RWPE2 (cell line): Measurements from ENCODE around the gene NFU1.

Source experiments
- ATAC-seq: fragments of 200-7000 bp; cut with Tn5 transposase; 3 replicates; pipeline ENCODE4 v1.9.1; 2021; ENCODE audit warnings: low read depth
- DNase-seq: peaks from one replicate; pipeline ENCODE4 v3.0.0-alpha.2; 2020; ENCODE audit warnings: low spot score
- H3K27ac ChIP-seq: fragments of 450-650 bp; 2 replicates; pipeline ENCODE4 v1.5.1; 2017; ENCODE audit warnings: mild to moderate bottlenecking; ENCODE audit not compliant: poor library complexity, severe bottlenecking
- H3K27me3 ChIP-seq: fragments of 250-450 bp; sonication (Bioruptor Pico); 2 replicates; pipeline ENCODE4 v1.5.1; 2021; ENCODE audit warnings: mild to moderate bottlenecking, moderate library complexity; ENCODE audit not compliant: insufficient read depth, poor library complexity, severe bottlenecking
- H3K36me3 ChIP-seq: fragments of 250-450 bp; sonication (Bioruptor Pico); 2 replicates; pipeline ENCODE4 v1.5.1; 2020; ENCODE audit warnings: low read depth, mild to moderate bottlenecking, moderate library complexity
- H3K4me1 ChIP-seq: fragments of 250-450 bp; sonication (Bioruptor Pico); 2 replicates; pipeline ENCODE4 v1.5.1; 2021; ENCODE audit warnings: mild to moderate bottlenecking, moderate library complexity; ENCODE audit not compliant: insufficient read depth, poor library complexity, severe bottlenecking
- H3K4me3 ChIP-seq: fragments of 250-450 bp; sonication (Bioruptor Pico); 2 replicates; pipeline ENCODE4 v1.5.1; 2021; ENCODE audit warnings: mild to moderate bottlenecking, moderate library complexity; ENCODE audit not compliant: severe bottlenecking
- H3K9me3 ChIP-seq: fragments of 250-450 bp; sonication (Bioruptor Pico); 2 replicates; pipeline ENCODE4 v1.5.1; 2021; ENCODE audit warnings: mild to moderate bottlenecking, moderate library complexity; ENCODE audit not compliant: severe bottlenecking
- CTCF ChIP-seq: fragments of 450-650 bp; IDR thresholded peaks from one replicate; pipeline ENCODE4 v1.5.1; 2017; ENCODE audit warnings: mild to moderate bottlenecking, moderate library complexity; ENCODE audit not compliant: poor library complexity, severe bottlenecking

Gene NFU1

GRCh38 chr2:69393963-69394362 lies 43.3 kb downstream of the NFU1 start:
- H3K27me3 ChIP-seq = no peaks in the 10 kb centered on the region
- TF ChIP-seq CTCF = no peak
- ATAC-seq (no peak), DNase-seq (no peak)
- no peak overlapping the region for H3K27ac ChIP-seq
- no peaks in the 10 kb centered on the region for H3K9me3 ChIP-seq
- H3K4me3 ChIP-seq = no peak overlapping the region
- peaks cover 8% of the 10 kb centered on the region; the same call in 1 of the 2 replicates for H3K36me3 ChIP-seq
- H3K4me1 ChIP-seq = no peaks in the 10 kb centered on the region

- Histone ChIP-seq H3K9me3 (no peaks in the 10 kb centered on the region), H3K27me3 (no peaks in the 10 kb centered on the region), H3K36me3 (no peaks in the 10 kb centered on the region), H3K4me3 (no peak overlapping the region), H3K4me1 (peaks cover under 1% of the 10 kb centered on the region), H3K27ac (no peak overlapping the region)
- no peak for TF ChIP-seq CTCF
- DNase-seq = no peak
- no peak for ATAC-seq
Observed at GRCh38 chr2:69390471-69390870, 46.8 kb downstream of the NFU1 start.

GRCh38 chr2:69390001-69390400 lies 47.2 kb downstream of the NFU1 start:
- H3K27me3 ChIP-seq = no peaks in the 10 kb centered on the region
- H3K4me3 ChIP-seq = no peak overlapping the region
- DNase-seq = no peak
- H3K36me3 ChIP-seq = peaks cover 3% of the 10 kb centered on the region; the same call in 1 of the 2 replicates
- H3K4me1 ChIP-seq = peaks cover 5% of the 10 kb centered on the region
- no peak for ATAC-seq
- no peak for TF ChIP-seq CTCF
- no peak overlapping the region for H3K27ac ChIP-seq
- H3K9me3 ChIP-seq = no peaks in the 10 kb centered on the region

GRCh38 chr2:69389271-69389670 lies 48.0 kb downstream of the NFU1 start:
- no peaks in the 10 kb centered on the region for H3K27me3 ChIP-seq
- no peak overlapping the region for H3K4me3 ChIP-seq
- H3K9me3 ChIP-seq = no peaks in the 10 kb centered on the region
- peaks cover 6% of the 10 kb centered on the region for H3K36me3 ChIP-seq
- H3K4me1 ChIP-seq = peaks cover 10% of the 10 kb centered on the region
- ATAC-seq (no peak), DNase-seq (no peak)
- TF ChIP-seq CTCF = no peak
- H3K27ac ChIP-seq = no peak overlapping the region

GRCh38 chr2:69387770-69388481 lies 49.3 kb downstream of the NFU1 start:
- peak overlapping the region; percentile 80 for H3K4me3 ChIP-seq
- peak overlapping the region; percentile 62 for H3K27ac ChIP-seq
- H3K36me3 ChIP-seq = peaks cover 20% of the 10 kb centered on the region
- no peaks in the 10 kb centered on the region for H3K27me3 ChIP-seq
- ATAC-seq (no peak), DNase-seq (no peak)
- H3K9me3 ChIP-seq = no peaks in the 10 kb centered on the region
- TF ChIP-seq CTCF = no peak
- peaks cover 17% of the 10 kb centered on the region for H3K4me1 ChIP-seq
